Measurements from ENCODE around the gene MRPL32.

GRCh38 chr7:42925630-42926029 lies 6.5 kb upstream of the MRPL32 start:
- TF ChIP-seq POLR2A (IDR thresholded peaks at IDR 0.05) (no peak), CTCF (IDR thresholded peaks at IDR 0.05) (no peak), POLR2AphosphoS5 (IDR thresholded peaks at IDR 0.05) (no peak)

Measured in breast epithelium (tissue), 3 donors.